PC-3 (cell line): ENCODE data around the gene USP40. TPM values are rescaled to one million over a fixed set of nuclear protein-coding genes. Genes with fewer than 3 reads are reported as not detected.

Experiments
- ATAC-seq: fragments of 200-7000 bp; cut with Tn5 transposase; 2 replicates; pipeline ENCODE4 v1.9.1; 2020; ENCODE audit warnings: mild to moderate bottlenecking, moderate library complexity
- BruUV-seq: library from RNA; stranded (reverse); fragments of 400-500 nt; replicated peaks from 2 replicates; lab custom pipeline; 2021; lab: Mats Ljungman, UMichigan
- CTCF ChIA-PET: fragments of 300-600 bp; sonication (Branson Sonifier 250); formaldehyde crosslinking; loops from one replicate; lab custom pipeline; 2022; ENCODE audit warnings: antibody characterized with exemption; lab: Charles Lee
- POLR2A ChIA-PET: fragments of 300-600 bp; sonication (Branson Sonifier 250); formaldehyde crosslinking; loops from one replicate; lab custom pipeline; 2022; ENCODE audit warnings: antibody characterized with exemption; ENCODE audit not compliant: unreplicated experiment; lab: Charles Lee
- DNase-seq: peaks from one replicate; pipeline ENCODE4 v3.0.0-alpha.2; 2015
- H2AFZ ChIP-seq: fragments of 300-600 bp; sonication (generic); 2 replicates; pipeline ENCODE4 v1.6.0; 2016; ENCODE audit warnings: antibody characterized with exemption, low read length
- H3F3A ChIP-seq: fragments of 300-600 bp; sonication (generic); one replicate; pipeline ENCODE4 v1.6.0; 2017; ENCODE audit warnings: antibody characterized with exemption, low read length, control low read depth, mild to moderate bottlenecking; ENCODE audit not compliant: unreplicated experiment
- H3K27ac ChIP-seq: fragments of 300-600 bp; sonication (generic); 2 replicates; pipeline ENCODE4 v1.5.1; 2016; ENCODE audit warnings: mild to moderate bottlenecking, low read length
- H3K27me3 ChIP-seq: fragments of 300-600 bp; sonication (generic); 2 replicates; pipeline ENCODE4 v1.6.1; 2016; ENCODE audit warnings: low read length, mixed read lengths
- H3K36me3 ChIP-seq: fragments of 300-600 bp; sonication (generic); 2 replicates; pipeline ENCODE4 v1.6.1; 2016; ENCODE audit warnings: low read depth, mixed run types, low read length, mixed read lengths
- H3K4me1 ChIP-seq: fragments of 300-600 bp; sonication (generic); 2 replicates; pipeline ENCODE4 v1.5.1; 2016; ENCODE audit warnings: low read length; ENCODE audit not compliant: insufficient read depth
- H3K4me2 ChIP-seq: fragments of 300-600 bp; sonication (generic); 2 replicates; pipeline ENCODE4 v1.6.0; 2016; ENCODE audit warnings: low read length
- H3K4me3 ChIP-seq: fragments of 300-600 bp; sonication (generic); 2 replicates; pipeline ENCODE4 v1.5.1; 2016; ENCODE audit warnings: mild to moderate bottlenecking, low read length, mixed read lengths
- H3K79me2 ChIP-seq: fragments of 300-600 bp; sonication (generic); 2 replicates; pipeline ENCODE4 v1.6.1; 2017; ENCODE audit warnings: low read length, mixed read lengths
- H3K9ac ChIP-seq: fragments of 300-600 bp; sonication (generic); 2 replicates; pipeline ENCODE4 v1.6.0; 2016; ENCODE audit warnings: mild to moderate bottlenecking, low read length
- H3K9me2 ChIP-seq: fragments of 300-600 bp; sonication (generic); replicated peaks from 2 replicates; pipeline ENCODE4 v1.6.1; 2016; ENCODE audit warnings: mixed run types, low read length, mixed read lengths
- H3K9me3 ChIP-seq: fragments of 300-600 bp; sonication (generic); 2 replicates; pipeline ENCODE4 v1.6.1; 2016; ENCODE audit warnings: low read length, mixed read lengths
- H4K20me1 ChIP-seq: fragments of 300-600 bp; sonication (generic); 2 replicates; pipeline ENCODE4 v1.6.1; 2016; ENCODE audit warnings: low read length, mixed read lengths
- CTCF ChIP-seq: fragments of 300-600 bp; sonication (generic); conservative IDR thresholded peaks from 2 replicates; pipeline ENCODE4 v1.5.1; 2017; ENCODE audit warnings: antibody characterized with exemption, low read depth, mild to moderate bottlenecking, low read length
- EZH2 ChIP-seq: fragments of 300-600 bp; sonication (generic); IDR thresholded peaks from one replicate; pipeline ENCODE4 v1.6.1; 2017; ENCODE audit warnings: antibody characterized with exemption, mild to moderate bottlenecking, low read length; ENCODE audit not compliant: unreplicated experiment
- EZH2phosphoT487 ChIP-seq: fragments of 300-600 bp; sonication (generic); IDR thresholded peaks from 2 replicates; pipeline ENCODE4 v1.6.1; 2018; ENCODE audit warnings: mild to moderate bottlenecking, antibody characterized with exemption, low read length, borderline replicate concordance
- intact Hi-C: fragments of 100-400 bp; cut with micrococcal nuclease; formaldehyde crosslinking; loops from 2 replicates; pipeline ENCODE4 v1.9.0; 2023
- total RNA-seq: library from RNA; depleted of rRNA; stranded (reverse); fragments of >200 nt; gene quantifications from 2 replicates; pipeline ENCODE4 v1.2.3, GENCODE V29; 2014

Gene USP40
- total RNA-seq, 1 experiment from 2014 or later: 32.1 TPM

- BruUV-seq: no TSS peak
- CTCF ChIA-PET: no interaction called here
- no peaks in the 10 kb centered on the region for H3K9me3 ChIP-seq
- H2AFZ ChIP-seq: no peak overlapping the region
- H3K79me2 ChIP-seq: no peaks in the 10 kb centered on the region
- no peak overlapping the region for H3K27ac ChIP-seq
- H3K36me3 ChIP-seq: peaks cover 26% of the 10 kb centered on the region; the same call in 1 of the 2 replicates
- DNase-seq (no peak), ATAC-seq (no peak)
- no peaks in the 10 kb centered on the region for H4K20me1 ChIP-seq
- no peaks in the 10 kb centered on the region for H3F3A ChIP-seq
- H3K9ac ChIP-seq: no peak overlapping the region
- TF ChIP-seq EZH2 (no peak), EZH2phosphoT487 (no peak), CTCF (no peak)
- intact Hi-C loops: no loop called here
- no peaks in the 10 kb centered on the region for H3K27me3 ChIP-seq
- POLR2A ChIA-PET: no interaction called here
- no peaks in the 10 kb centered on the region for H3K4me1 ChIP-seq
- no peak overlapping the region for H3K4me3 ChIP-seq
- H3K9me2 ChIP-seq: no peaks in the 10 kb centered on the region
- H3K4me2 ChIP-seq: no peak overlapping the region
Measured at GRCh38 chr2:233464056-233464455, 102.5 kb downstream of the USP40 start.

GRCh38 chr2:233463586-233463985 is 103.0 kb downstream of the USP40 start:
- H2AFZ ChIP-seq: no peak overlapping the region
- H4K20me1 ChIP-seq: no peaks in the 10 kb centered on the region
- TF ChIP-seq EZH2phosphoT487 (no peak), EZH2 (no peak), CTCF (no peak)
- H3K4me1 ChIP-seq: no peaks in the 10 kb centered on the region
- CTCF ChIA-PET: no interaction called here
- H3K9ac ChIP-seq: no peak overlapping the region
- H3K79me2 ChIP-seq: no peaks in the 10 kb centered on the region
- H3K36me3 ChIP-seq: peaks cover 21% of the 10 kb centered on the region; the same call in 1 of the 2 replicates
- POLR2A ChIA-PET: no interaction called here
- BruUV-seq: no TSS peak
- DNase-seq (no peak), ATAC-seq (no peak)
- no peaks in the 10 kb centered on the region for H3K9me2 ChIP-seq
- H3K27ac ChIP-seq: no peak overlapping the region
- no peaks in the 10 kb centered on the region for H3K9me3 ChIP-seq
- no peaks in the 10 kb centered on the region for H3K27me3 ChIP-seq
- intact Hi-C loops: no loop called here
- no peak overlapping the region for H3K4me3 ChIP-seq
- H3F3A ChIP-seq: no peaks in the 10 kb centered on the region
- H3K4me2 ChIP-seq: no peak overlapping the region

- Histone ChIP-seq H3K4me2 (no peak overlapping the region), H3K27ac (no peak overlapping the region), H4K20me1 (no peaks in the 10 kb centered on the region), H3K9me3 (no peaks in the 10 kb centered on the region), H3K9me2 (no peaks in the 10 kb centered on the region), H3K36me3 (peaks cover 18% of the 10 kb centered on the region; the same call in 1 of the 2 replicates), H3K27me3 (no peaks in the 10 kb centered on the region), H2AFZ (no peak overlapping the region), H3F3A (no peaks in the 10 kb centered on the region), H3K4me1 (no peaks in the 10 kb centered on the region), H3K4me3 (no peak overlapping the region), H3K79me2 (no peaks in the 10 kb centered on the region), H3K9ac (no peak overlapping the region)
- ATAC-seq (no peak), DNase-seq (no peak)
- no peak for TF ChIP-seq EZH2phosphoT487
- no TSS peak for BruUV-seq
- CTCF ChIA-PET: no interaction called here
- POLR2A ChIA-PET: no interaction called here
- intact Hi-C loops: no loop called here
Measured at GRCh38 chr2:233462826-233463470, 103.6 kb downstream of the USP40 start.
